Esophagus muscularis mucosa (tissue), 4 donors: ENCODE results near the gene CCDC150. TPM values are rescaled to one million over a fixed set of nuclear protein-coding genes. Genes with fewer than 3 reads are reported as not detected.
"Not testable (repeated sequence)": the region's sequence is repeated elsewhere in the genome, so short reads cannot be mapped to it uniquely, and the experiment has no call there.

Source experiments
- DNase-seq: peaks from one replicate; pipeline ENCODE4 v3.0.0-alpha.2; 2017; ENCODE audit errors: extremely low spot score
- H3K27ac ChIP-seq, 4 donors: fragments of 200-600 bp; sonication (generic); replicated peaks in 1 of 4; 1 replicate in 3 of 4; 2 replicates in 1 of 4; pipeline ENCODE4 v1.5.1; 2016 to 2019; ENCODE audit warnings: mild to moderate bottlenecking in 1 of 4
- H3K27me3 ChIP-seq, 4 donors: fragments of 200-600 bp; sonication (generic); one replicate each; pipeline versions ENCODE4 v1.5.1 to v1.6.0; 2016 to 2019
- H3K36me3 ChIP-seq, 4 donors: fragments of 200-600 bp; sonication (generic); one replicate each; pipeline ENCODE4 v1.5.1; 2016 to 2019
- H3K4me1 ChIP-seq, 4 donors: fragments of 200-600 bp; sonication (generic); one replicate each; pipeline ENCODE4 v1.5.1; 2016 to 2019
- H3K4me3 ChIP-seq, 4 donors: fragments of 200-600 bp; sonication (generic); 1 replicate in 2 of 4; 2 replicates in 2 of 4; pipeline ENCODE4 v1.5.1; 2016 to 2019; ENCODE audit warnings: mild to moderate bottlenecking in 4 of 4, moderate library complexity in 1 of 4
- H3K9me3 ChIP-seq, 4 donors: fragments of 200-600 bp; sonication (generic); 1 replicate in 3 of 4; 2 replicates in 1 of 4; pipeline ENCODE4 v1.5.1; 2016 to 2019
- EP300 ChIP-seq: sonication (generic); formaldehyde crosslinking; IDR thresholded peaks from one replicate; pipeline ENCODE4 v1.6.1; 2017; ENCODE audit warnings: antibody characterized with exemption
- POLR2A ChIP-seq: fragments of 450-650 bp; IDR thresholded peaks from one replicate; pipeline ENCODE4 v1.6.1; 2017; ENCODE audit warnings: antibody characterized with exemption, moderate library complexity, mild to moderate bottlenecking, low read depth
- POLR2AphosphoS5 ChIP-seq, 2 donors: sonication (generic); formaldehyde crosslinking; IDR thresholded peaks; one replicate each; pipeline ENCODE4 v1.6.1; 2017; ENCODE audit warnings: antibody characterized with exemption in 2 of 2
- WGBS: methylation state at CpG from one replicate; pipeline ENCODE4 v1.1.5; 2018; 5-methylcytosine and 5-hydroxymethylcytosine counted together
- intact Hi-C: fragments of 100-400 bp; cut with DNase I; formaldehyde crosslinking; loops from one replicate; pipeline ENCODE4 v1.15.1; 2023
- total RNA-seq, 4 donors: library from RNA; depleted of rRNA; stranded (reverse); fragments of >200 nt; gene quantifications; one replicate each; pipeline versions ENCODE4 v1.1.0 to v1.2.1, GENCODE V29; 2016
- TF ChIP-seq, protein P1 (sequence below), 3 experiments: fragments of 200-600 bp in 2 of 3; fragments of 450-650 bp in 1 of 3; sonication (generic) in 2 of 3; IDR thresholded peaks; one replicate each; pipeline ENCODE4 v1.5.1; 2017 to 2019; ENCODE audit warnings: antibody characterized with exemption in 3 of 3, mild to moderate bottlenecking in 2 of 3, moderate library complexity in 1 of 3

Gene CCDC150
- total RNA-seq, 4 donors from 2014 or later = 0.33 to 1.7 (median 0.91) TPM

DNA sequence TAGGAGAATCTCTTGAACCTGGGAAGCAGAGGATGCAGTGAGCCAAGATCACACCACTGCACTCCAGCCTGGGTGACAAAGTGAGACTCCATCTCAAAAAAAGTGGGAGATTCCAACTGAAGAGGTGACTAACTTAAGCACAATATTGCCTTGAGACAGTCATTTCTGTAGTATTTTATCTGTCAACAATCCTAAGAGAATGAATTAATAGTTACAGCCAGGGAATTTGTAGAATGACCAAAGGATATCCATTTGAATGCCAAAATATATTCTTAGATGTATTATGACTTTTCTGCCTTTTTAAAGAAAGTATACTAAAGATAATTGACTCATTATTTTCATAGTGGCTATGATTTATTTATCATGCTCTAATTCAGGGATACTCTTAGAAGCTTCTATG, 40.7 kb upstream of the CCDC150 start:
- intact Hi-C loops = no loop called here
- Histone ChIP-seq H3K9me3 (no peaks in the 10 kb centered on the region), H3K36me3 (no peaks in the 10 kb centered on the region), H3K4me1 (peaks cover 0 to 3% (median under 1%) of the 10 kb centered on the region in 4 donors), H3K4me3 (no peak overlapping the region), H3K27me3 (no peaks in the 10 kb centered on the region), H3K27ac (no peak overlapping the region)
- no peak for DNase-seq
- TF ChIP-seq POLR2AphosphoS5 (IDR thresholded peaks at IDR 0.05) (no peak), EP300 (no peak)
- TF ChIP-seq, protein P1, sequence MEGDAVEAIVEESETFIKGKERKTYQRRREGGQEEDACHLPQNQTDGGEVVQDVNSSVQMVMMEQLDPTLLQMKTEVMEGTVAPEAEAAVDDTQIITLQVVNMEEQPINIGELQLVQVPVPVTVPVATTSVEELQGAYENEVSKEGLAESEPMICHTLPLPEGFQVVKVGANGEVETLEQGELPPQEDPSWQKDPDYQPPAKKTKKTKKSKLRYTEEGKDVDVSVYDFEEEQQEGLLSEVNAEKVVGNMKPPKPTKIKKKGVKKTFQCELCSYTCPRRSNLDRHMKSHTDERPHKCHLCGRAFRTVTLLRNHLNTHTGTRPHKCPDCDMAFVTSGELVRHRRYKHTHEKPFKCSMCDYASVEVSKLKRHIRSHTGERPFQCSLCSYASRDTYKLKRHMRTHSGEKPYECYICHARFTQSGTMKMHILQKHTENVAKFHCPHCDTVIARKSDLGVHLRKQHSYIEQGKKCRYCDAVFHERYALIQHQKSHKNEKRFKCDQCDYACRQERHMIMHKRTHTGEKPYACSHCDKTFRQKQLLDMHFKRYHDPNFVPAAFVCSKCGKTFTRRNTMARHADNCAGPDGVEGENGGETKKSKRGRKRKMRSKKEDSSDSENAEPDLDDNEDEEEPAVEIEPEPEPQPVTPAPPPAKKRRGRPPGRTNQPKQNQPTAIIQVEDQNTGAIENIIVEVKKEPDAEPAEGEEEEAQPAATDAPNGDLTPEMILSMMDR (IDR thresholded peaks at IDR 0.05) = no peak

DNA sequence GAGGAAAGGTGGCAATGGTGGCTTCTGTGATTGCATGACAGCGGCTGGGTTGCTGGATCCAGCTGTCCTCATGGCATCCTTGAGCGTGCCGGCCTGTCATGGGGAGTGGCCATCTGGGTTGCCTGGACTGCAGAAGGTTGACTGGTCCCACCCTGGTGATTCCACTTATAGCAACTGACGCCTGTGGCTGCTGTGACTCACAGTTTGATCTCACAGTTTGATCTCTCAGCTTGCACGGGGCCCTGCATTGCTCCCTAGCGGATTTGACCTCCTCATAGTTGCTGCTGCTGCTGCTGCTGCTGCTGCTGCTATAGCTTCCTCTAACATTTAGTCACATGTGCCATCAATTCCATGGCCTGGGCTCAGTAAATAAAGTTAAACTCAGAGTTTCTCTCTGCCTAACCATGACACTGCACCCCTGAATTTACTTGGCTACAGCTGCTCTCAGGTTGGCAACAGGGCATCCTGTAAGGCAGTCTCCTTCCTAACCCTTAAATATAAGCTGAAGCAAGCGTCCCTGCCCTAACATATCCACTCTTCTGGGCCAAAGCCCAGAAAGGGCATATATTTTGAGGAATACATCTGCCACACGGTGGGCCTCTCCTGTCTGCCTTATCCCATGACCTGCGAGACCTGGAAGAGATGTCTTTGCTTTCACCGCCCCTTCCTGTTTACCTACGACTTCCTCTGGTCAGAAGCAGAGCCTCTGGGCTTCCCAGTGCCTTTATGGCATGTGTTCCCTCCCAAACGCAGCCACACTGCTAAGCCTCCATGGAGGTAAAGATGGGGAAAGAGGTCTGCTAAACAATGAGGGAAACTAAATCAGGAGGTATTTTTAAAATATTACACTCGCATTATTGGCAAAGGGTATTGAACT, 37.8 kb upstream of the CCDC150 start:
- Histone ChIP-seq H3K4me1 (no peaks in the 10 kb centered on the region), H3K27me3 (no peaks in the 10 kb centered on the region), H3K36me3 (no peaks in the 10 kb centered on the region), H3K27ac (no peak overlapping the region), H3K4me3 (no peak overlapping the region), H3K9me3 (no peaks in the 10 kb centered on the region)
- 61% methylated on average over 12 of the region's 13 CpGs for WGBS
- intact Hi-C loops = no loop called here
- TF ChIP-seq EP300 = no peak
- no peak for TF ChIP-seq POLR2AphosphoS5 (IDR thresholded peaks at IDR 0.05)
- TF ChIP-seq, protein P1 (IDR thresholded peaks at IDR 0.05) = no peak
- TF ChIP-seq POLR2A = no peak
- DNase-seq = no peak

DNA sequence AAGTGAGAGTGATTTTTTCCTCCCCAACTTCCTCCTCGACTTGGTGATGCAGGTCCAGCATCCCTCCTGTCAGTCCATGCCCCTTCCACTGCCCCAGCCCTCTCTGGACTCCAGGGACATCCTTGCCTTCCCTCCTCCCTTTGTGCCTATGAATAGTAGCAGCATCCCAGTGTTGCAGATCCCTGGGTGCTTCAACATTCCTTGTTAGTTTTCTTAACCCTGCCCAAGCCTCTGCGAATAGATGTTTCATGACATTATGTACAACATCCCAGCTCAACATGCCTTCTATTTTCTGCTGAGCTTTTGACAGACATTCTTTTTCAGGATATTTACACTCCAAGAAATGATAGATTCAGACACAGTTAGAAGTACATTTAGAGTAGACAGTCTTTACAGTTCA, 35.3 kb upstream of the CCDC150 start:
- no peak overlapping the region for H3K4me3 ChIP-seq
- no peaks in the 10 kb centered on the region for H3K27me3 ChIP-seq
- no peaks in the 10 kb centered on the region for H3K36me3 ChIP-seq
- H3K9me3 ChIP-seq = no peaks in the 10 kb centered on the region
- DNase-seq = no peak
- intact Hi-C loops = no loop called here
- H3K27ac ChIP-seq = no peak overlapping the region
- H3K4me1 ChIP-seq = no peaks in the 10 kb centered on the region
- WGBS = 72% methylated on average over 2 of the region's 2 CpGs
- TF ChIP-seq POLR2AphosphoS5 (IDR thresholded peaks at IDR 0.05) (no peak), EP300 (no peak), POLR2A (no peak)
- TF ChIP-seq, protein P1 (IDR thresholded peaks at IDR 0.05) = no peak

DNA sequence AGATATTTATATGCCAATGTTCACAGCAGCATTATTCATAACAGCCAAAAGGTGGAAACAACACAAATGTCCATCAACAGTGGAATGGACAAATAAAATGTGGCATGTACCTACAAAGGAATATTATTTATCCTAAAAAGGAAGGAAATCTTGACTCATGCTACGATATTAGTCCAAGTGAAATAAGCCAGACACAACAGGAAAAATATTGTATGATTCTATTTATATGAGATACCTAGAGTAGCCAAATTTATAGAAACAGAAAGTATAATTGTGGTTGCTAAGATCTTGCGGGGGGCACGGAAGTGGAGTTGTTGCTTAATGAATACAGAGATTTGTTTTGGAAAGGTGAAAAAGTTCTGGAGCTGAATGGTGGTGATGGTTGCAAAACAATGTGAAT, 33.0 kb upstream of the CCDC150 start:
- TF ChIP-seq, protein P1 (IDR thresholded peaks at IDR 0.05) = no peak
- TF ChIP-seq POLR2AphosphoS5 (IDR thresholded peaks at IDR 0.05) (no peak), EP300 (no peak), POLR2A (no peak)
- no peaks in the 10 kb centered on the region for H3K27me3 ChIP-seq
- H3K4me1 ChIP-seq = no peaks in the 10 kb centered on the region
- DNase-seq = no peak
- no peaks in the 10 kb centered on the region for H3K9me3 ChIP-seq
- intact Hi-C loops = no loop called here
- H3K27ac ChIP-seq = no peak overlapping the region
- no peak overlapping the region for H3K4me3 ChIP-seq
- 58% methylated on average over 3 of the region's 3 CpGs for WGBS
- H3K36me3 ChIP-seq = no peaks in the 10 kb centered on the region

DNA sequence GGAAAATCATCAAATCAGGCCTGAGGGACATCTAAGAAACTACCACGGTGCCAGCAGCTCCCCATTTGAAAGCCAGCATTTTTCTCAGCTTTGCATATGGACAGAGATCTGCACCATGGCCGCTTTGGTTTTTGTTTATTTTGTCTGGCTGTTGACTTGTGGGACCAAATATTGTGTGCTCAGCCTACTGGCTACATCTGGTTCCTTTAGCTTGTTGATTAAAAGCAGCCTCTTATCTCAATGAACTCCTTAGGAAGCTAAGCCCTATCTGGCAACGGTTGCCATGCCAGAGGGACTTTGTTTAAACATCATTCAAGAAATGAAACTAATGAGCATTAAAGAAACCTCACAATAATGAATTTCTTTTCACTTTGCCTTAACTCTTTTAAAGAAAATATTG, 32.4 kb upstream of the CCDC150 start:
- WGBS = 41% methylated on average over 3 of the region's 3 CpGs
- TF ChIP-seq EP300 (no peak), POLR2AphosphoS5 (IDR thresholded peaks at IDR 0.05) (no peak), POLR2A (no peak)
- TF ChIP-seq, protein P1 (IDR thresholded peaks at IDR 0.05) = no peak
- DNase-seq = no peak
- no peaks in the 10 kb centered on the region for H3K4me1 ChIP-seq
- intact Hi-C loops = no loop called here
- H3K4me3 ChIP-seq = no peak overlapping the region
- no peaks in the 10 kb centered on the region for H3K36me3 ChIP-seq
- no peak overlapping the region for H3K27ac ChIP-seq
- no peaks in the 10 kb centered on the region for H3K27me3 ChIP-seq
- no peaks in the 10 kb centered on the region for H3K9me3 ChIP-seq

DNA sequence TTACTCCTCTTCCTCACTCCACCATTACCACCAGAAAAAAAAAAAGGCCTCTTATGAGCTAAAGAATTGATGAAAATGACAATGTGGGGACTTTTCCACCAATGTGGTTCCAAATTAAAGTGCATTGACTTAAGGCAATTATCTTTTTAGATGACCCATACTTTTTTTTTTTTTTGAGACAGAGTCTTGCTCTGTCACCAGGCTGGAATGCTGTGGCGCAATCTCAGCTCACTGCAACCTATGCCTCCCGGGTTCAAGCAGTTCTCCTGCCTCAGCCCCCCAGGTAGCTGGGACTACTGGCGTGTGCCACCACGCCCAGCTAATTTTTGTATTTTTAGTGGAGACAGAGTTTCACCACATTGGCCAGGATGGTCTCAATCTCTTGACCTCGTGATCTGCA, 31.6 kb upstream of the CCDC150 start:
- H3K9me3 ChIP-seq, intact Hi-C loops, H3K27ac ChIP-seq, DNase-seq, H3K4me3 ChIP-seq, H3K27me3 ChIP-seq, H3K4me1 ChIP-seq, H3K36me3 ChIP-seq: not testable (repeated sequence)
- 88% methylated on average over 5 of the region's 5 CpGs for WGBS
